Measurements from ENCODE around the gene PRF1. TPM values are rescaled to one million over a fixed set of nuclear protein-coding genes. Genes with fewer than 3 reads are reported as not detected.

The PRF1 gene
- 0.92 and 1.0 TPM in 2 replicates for total RNA-seq
- total RNA-seq (2013), result 2.9 TPM
- polyA plus RNA-seq, result 1.9 and 2.1 TPM in 2 replicates
- polyA minus RNA-seq, result 2.1 and 7.9 TPM in 2 replicates

DNA sequence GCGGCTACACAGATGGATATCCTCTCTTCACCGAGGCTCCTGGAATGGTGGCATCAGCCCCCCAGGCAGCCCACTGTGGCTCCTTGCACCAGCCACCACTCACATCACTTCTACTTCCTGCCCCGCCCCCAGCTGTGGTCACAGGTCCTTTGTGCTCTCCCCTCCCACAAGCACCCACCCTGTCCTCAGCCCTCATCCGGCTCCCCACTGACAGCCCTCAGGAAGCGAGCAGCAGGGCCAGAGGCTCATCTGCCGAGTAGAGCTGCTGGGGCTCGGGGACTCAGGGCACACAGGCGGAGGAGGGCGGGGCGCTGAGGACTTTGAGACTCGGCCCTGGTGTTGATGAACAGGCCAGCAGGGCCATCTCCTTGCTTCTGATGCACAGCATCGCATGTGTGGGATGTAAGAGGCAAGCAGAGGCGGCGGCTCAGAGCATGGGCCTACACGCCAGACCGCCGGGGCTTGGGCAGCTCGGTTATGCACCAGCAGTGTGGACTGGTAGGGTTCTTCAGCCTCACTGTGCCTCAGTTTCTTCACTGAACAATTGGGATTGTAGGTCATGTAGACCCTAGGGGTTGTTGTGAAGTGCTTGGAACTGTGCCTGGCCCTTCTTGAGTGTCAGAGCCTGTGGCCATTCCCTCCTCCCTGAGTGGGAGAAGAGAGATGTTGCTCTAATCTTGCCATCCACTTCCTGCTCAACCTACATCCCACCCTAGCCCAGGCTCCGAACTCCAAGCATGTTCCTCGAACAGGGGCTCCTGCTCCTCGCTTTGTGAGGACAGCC is at the start of gene PRF1:
TSS of gene PRF1 (minus strand) at position 77 of the 784 bp plus-strand sequence. CDS start 1,839 bp downstream, outside the sequence.
- H3K4me3 ChIP-seq (ENCODE audit: control extremely low read depth in 1 of 5, extremely low read depth in 1 of 5, insufficient read depth in 1 of 5, low read depth in 2 of 5, low read length in 4 of 5), result no peak within 1 kb of the TSS
- H3K36me3 ChIP-seq (replicated peaks in 1 of 2; ENCODE audit: control extremely low read depth in 1 of 2, control insufficient read depth in 1 of 2, extremely low read depth in 1 of 2, insufficient read depth in 2 of 2, low read length in 1 of 2), result no peaks in the 10 kb centered on the region
- Mint-ChIP-seq H3K27ac (no peak within 1 kb of the TSS), H3K9me3 (ENCODE audit: insufficient read depth) (no peaks in the 10 kb centered on the region), H3K4me3 (no peak within 1 kb of the TSS), H3K27me3 (no peaks in the 10 kb centered on the region), H3K4me1 (no peaks in the 10 kb centered on the region)
- H3K79me2 ChIP-seq (ENCODE audit: control insufficient read depth, insufficient read depth, low read length), result no peaks in the 10 kb centered on the region
- DNase-seq (no peak), ATAC-seq (ENCODE audit: low read depth) (no peak)
- H3K9ac ChIP-seq (ENCODE audit: low read length), result no peak within 1 kb of the TSS
- POLR2A ChIA-PET, result no interaction called here
- intact Hi-C loops (cut with micrococcal nuclease), result no loop called here
- peak within 1 kb of the TSS; percentile 22 for H2AFZ ChIP-seq (ENCODE audit: insufficient read depth, low read depth, low read length, poor library complexity, severe bottlenecking)
- WGBS (ENCODE audit: insufficient coverage), result 70% methylated on average over 20 of the region's 21 CpGs
- no peaks in the 10 kb centered on the region for H4K20me1 ChIP-seq (ENCODE audit: control insufficient read depth, insufficient read depth, low read length, poor library complexity, severe bottlenecking)
- H3K27ac ChIP-seq (ENCODE audit: low read length in 2 of 2), result no peak within 1 kb of the TSS
- CTCF ChIA-PET, result no interaction called here
- H3K4me2 ChIP-seq (replicated peaks; ENCODE audit: low read depth, low read length, poor library complexity, severe bottlenecking), result no peak within 1 kb of the TSS
- H3K9me3 ChIP-seq (ENCODE audit: control extremely low read depth in 1 of 3, control insufficient read depth in 2 of 3, insufficient read depth in 1 of 3, low read length in 2 of 3), result no peaks in the 10 kb centered on the region
- no peaks in the 10 kb centered on the region for H3K4me1 ChIP-seq (ENCODE audit: control insufficient read depth in 2 of 2, insufficient read depth in 2 of 2, low read length in 2 of 2)
- TF ChIP-seq EZH2 (IDR thresholded peaks at IDR 0.05; ENCODE audit: borderline replicate concordance, insufficient read depth, low read depth, low read length, poor library complexity, severe bottlenecking), result no peak
- H3K27me3 ChIP-seq (replicated peaks in 1 of 4; ENCODE audit: control extremely low read depth in 1 of 4, control insufficient read depth in 3 of 4, insufficient read depth in 4 of 4, low read length in 3 of 4), result peaks cover 0 to 4% (median 0%) of the 10 kb centered on the region in 4 experiments

DNA sequence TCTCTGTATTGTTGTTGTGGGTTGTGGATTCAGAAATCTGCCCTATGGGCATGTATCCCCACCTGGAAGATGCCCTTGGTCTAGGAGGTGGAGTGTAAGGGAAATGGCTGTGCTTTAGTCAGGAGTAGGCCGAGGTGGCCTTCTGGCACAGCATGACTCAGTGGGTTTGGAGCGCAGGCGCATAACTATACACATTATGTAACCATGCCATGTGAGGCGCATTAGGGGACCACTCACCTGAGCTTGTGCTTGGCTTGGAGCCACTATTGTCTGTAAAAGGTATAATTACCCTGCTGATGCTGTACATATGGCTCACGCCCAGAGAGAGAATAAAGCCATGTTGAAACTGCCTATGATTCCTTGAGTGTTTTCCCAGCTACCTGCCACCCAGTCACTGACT is 49.1 kb upstream of the PRF1 start:
- no peak overlapping the region for H3K4me3 ChIP-seq (ENCODE audit: control extremely low read depth in 1 of 5, extremely low read depth in 1 of 5, insufficient read depth in 1 of 5, low read depth in 2 of 5, low read length in 4 of 5)
- no peak overlapping the region for H3K9ac ChIP-seq (ENCODE audit: low read length)
- no peak overlapping the region for H3K4me2 ChIP-seq (replicated peaks; ENCODE audit: low read depth, low read length, poor library complexity, severe bottlenecking)
- no peak for TF ChIP-seq EZH2 (IDR thresholded peaks at IDR 0.05; ENCODE audit: borderline replicate concordance, insufficient read depth, low read depth, low read length, poor library complexity, severe bottlenecking)
- TF ChIP-seq, protein P1, sequence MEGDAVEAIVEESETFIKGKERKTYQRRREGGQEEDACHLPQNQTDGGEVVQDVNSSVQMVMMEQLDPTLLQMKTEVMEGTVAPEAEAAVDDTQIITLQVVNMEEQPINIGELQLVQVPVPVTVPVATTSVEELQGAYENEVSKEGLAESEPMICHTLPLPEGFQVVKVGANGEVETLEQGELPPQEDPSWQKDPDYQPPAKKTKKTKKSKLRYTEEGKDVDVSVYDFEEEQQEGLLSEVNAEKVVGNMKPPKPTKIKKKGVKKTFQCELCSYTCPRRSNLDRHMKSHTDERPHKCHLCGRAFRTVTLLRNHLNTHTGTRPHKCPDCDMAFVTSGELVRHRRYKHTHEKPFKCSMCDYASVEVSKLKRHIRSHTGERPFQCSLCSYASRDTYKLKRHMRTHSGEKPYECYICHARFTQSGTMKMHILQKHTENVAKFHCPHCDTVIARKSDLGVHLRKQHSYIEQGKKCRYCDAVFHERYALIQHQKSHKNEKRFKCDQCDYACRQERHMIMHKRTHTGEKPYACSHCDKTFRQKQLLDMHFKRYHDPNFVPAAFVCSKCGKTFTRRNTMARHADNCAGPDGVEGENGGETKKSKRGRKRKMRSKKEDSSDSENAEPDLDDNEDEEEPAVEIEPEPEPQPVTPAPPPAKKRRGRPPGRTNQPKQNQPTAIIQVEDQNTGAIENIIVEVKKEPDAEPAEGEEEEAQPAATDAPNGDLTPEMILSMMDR (IDR thresholded peaks at IDR 0.05), result no peak
- peaks cover 22% of the 10 kb centered on the region for H3K9me3 Mint-ChIP-seq (ENCODE audit: insufficient read depth)
- H3K36me3 ChIP-seq (replicated peaks in 1 of 2; ENCODE audit: control extremely low read depth in 1 of 2, control insufficient read depth in 1 of 2, extremely low read depth in 1 of 2, insufficient read depth in 2 of 2, low read length in 1 of 2), result no peaks in the 10 kb centered on the region
- no peak overlapping the region for H3K4me3 Mint-ChIP-seq
- no peaks in the 10 kb centered on the region for H4K20me1 ChIP-seq (ENCODE audit: control insufficient read depth, insufficient read depth, low read length, poor library complexity, severe bottlenecking)
- no peak overlapping the region for H3K27ac Mint-ChIP-seq
- H3K27me3 Mint-ChIP-seq, result peaks cover 19% of the 10 kb centered on the region
- no peak overlapping the region for H2AFZ ChIP-seq (ENCODE audit: insufficient read depth, low read depth, low read length, poor library complexity, severe bottlenecking)
- H3K4me1 ChIP-seq (ENCODE audit: control insufficient read depth in 2 of 2, insufficient read depth in 2 of 2, low read length in 2 of 2), result no peaks in the 10 kb centered on the region
- ChIA-PET CTCF (no interaction called here), POLR2A (no interaction called here)
- ATAC-seq (ENCODE audit: low read depth) (no peak), DNase-seq (peak; percentile 22)
- intact Hi-C loops (cut with micrococcal nuclease), result no loop called here
- WGBS (ENCODE audit: insufficient coverage), result 100% methylated on average over 5 of the region's 5 CpGs
- H3K79me2 ChIP-seq (ENCODE audit: control insufficient read depth, insufficient read depth, low read length), result no peaks in the 10 kb centered on the region
- H3K27ac ChIP-seq (ENCODE audit: low read length in 2 of 2), result no peak overlapping the region
- H3K4me1 Mint-ChIP-seq, result peaks cover 3% of the 10 kb centered on the region
- H3K9me3 ChIP-seq (ENCODE audit: control extremely low read depth in 1 of 3, control insufficient read depth in 2 of 3, insufficient read depth in 1 of 3, low read length in 2 of 3), result peaks cover 0 to 64% (median 41%) of the 10 kb centered on the region in 3 donors
- peaks cover 0 to 4% (median 0%) of the 10 kb centered on the region in 4 experiments for H3K27me3 ChIP-seq (replicated peaks in 1 of 4; ENCODE audit: control extremely low read depth in 1 of 4, control insufficient read depth in 3 of 4, insufficient read depth in 4 of 4, low read length in 3 of 4)
